ENCODE measurements around the gene CLIP4. TPM values are rescaled to one million over a fixed set of nuclear protein-coding genes. Genes with fewer than 3 reads are reported as not detected.

CLIP4 gene
- total RNA-seq, 1 donor from 2014 or later: 53.5 TPM

DNA sequence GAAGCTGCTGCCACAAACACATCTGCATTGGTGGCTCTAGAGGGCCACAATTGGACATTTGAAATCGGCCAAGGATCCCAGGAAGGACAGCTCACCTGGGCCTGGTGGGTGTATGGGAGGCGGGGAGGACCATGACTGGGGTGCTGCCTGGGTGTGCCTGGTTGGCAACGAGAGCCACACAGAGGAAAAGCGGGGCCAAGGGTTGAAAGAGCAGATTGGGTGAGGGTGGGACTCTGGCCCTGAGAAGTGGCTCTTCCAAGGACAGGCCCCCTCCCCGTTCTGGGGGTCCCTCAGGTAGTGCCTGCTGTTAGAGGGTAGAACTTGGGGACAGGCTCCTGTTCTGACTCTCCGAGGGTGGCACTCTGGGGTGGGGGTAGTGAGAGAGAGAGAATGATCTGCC lies 102.9 kb downstream of the CLIP4 start:
- H3K4me3 ChIP-seq (ENCODE audit: low read depth, low read length): no peak overlapping the region
- H3K27me3 ChIP-seq (ENCODE audit: control insufficient read depth, insufficient read depth, low read length): no peaks in the 10 kb centered on the region
- no peaks in the 10 kb centered on the region for H3K36me3 ChIP-seq (ENCODE audit: control insufficient read depth, insufficient read depth, low read length)
- DNase-seq (ENCODE audit: low read depth): no peak
- TF ChIP-seq, protein P1, sequence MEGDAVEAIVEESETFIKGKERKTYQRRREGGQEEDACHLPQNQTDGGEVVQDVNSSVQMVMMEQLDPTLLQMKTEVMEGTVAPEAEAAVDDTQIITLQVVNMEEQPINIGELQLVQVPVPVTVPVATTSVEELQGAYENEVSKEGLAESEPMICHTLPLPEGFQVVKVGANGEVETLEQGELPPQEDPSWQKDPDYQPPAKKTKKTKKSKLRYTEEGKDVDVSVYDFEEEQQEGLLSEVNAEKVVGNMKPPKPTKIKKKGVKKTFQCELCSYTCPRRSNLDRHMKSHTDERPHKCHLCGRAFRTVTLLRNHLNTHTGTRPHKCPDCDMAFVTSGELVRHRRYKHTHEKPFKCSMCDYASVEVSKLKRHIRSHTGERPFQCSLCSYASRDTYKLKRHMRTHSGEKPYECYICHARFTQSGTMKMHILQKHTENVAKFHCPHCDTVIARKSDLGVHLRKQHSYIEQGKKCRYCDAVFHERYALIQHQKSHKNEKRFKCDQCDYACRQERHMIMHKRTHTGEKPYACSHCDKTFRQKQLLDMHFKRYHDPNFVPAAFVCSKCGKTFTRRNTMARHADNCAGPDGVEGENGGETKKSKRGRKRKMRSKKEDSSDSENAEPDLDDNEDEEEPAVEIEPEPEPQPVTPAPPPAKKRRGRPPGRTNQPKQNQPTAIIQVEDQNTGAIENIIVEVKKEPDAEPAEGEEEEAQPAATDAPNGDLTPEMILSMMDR (IDR thresholded peaks at IDR 0.05; ENCODE audit: insufficient read depth, low read length, poor library complexity, severe bottlenecking): no peak

DNA sequence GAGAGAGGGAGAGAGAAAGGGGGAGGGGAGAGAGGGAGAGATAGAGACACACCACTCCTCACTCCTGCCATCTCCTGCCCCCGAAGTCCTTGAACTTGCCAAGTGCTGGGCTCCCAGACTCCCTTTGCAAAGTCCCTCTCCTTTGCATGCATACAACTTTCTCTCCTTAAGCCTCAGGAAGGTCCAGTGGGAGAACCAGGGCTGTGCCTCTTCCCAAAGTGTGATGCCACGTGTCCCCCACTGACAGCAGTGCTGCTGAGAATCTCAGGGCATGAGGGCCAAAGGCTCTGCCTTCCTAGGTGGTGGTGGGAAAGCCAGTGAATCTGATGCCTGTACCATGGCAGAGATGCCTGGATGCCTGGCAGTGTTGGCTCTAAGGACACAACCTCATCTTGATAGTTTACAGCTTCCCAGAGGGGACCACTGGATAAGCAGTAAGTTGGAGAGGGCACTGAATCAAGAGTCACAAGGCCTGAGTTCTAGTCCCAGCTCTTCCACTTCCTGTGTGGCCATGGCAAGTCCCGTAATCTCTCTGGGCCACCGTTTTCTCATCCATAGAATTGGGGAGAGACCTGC lies 103.4 kb downstream of the CLIP4 start:
- H3K36me3 ChIP-seq (ENCODE audit: control insufficient read depth, insufficient read depth, low read length): no peaks in the 10 kb centered on the region
- no peak for DNase-seq (ENCODE audit: low read depth)
- no peak overlapping the region for H3K4me3 ChIP-seq (ENCODE audit: low read depth, low read length)
- H3K27me3 ChIP-seq (ENCODE audit: control insufficient read depth, insufficient read depth, low read length): no peaks in the 10 kb centered on the region
- TF ChIP-seq, protein P1 (IDR thresholded peaks at IDR 0.05; ENCODE audit: insufficient read depth, low read length, poor library complexity, severe bottlenecking): no peak

DNA sequence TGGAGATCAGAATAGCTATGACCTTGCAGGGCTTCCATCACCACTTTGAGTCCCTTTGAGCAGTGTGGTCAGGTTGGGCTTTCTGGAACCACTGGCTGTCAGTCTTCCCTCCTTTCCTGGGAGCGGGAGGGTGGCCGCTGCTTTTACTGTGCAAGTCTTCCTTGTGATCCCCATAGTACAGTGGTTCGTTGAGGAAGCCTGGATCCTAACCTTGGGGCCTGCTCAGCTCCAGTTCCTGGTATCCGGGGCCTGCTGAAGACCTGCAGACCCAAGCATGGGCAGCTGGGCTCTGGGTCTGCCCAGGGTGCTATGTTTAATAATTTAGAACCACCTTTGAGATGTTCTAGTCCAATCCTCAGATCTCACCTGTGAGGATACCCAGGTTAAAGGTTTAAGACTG lies 104.2 kb downstream of the CLIP4 start:
- TF ChIP-seq, protein P1 (IDR thresholded peaks at IDR 0.05; ENCODE audit: insufficient read depth, low read length, poor library complexity, severe bottlenecking): no peak
- DNase-seq (ENCODE audit: low read depth): no peak
- Histone ChIP-seq H3K27me3 (ENCODE audit: control insufficient read depth, insufficient read depth, low read length) (no peaks in the 10 kb centered on the region), H3K4me3 (ENCODE audit: low read depth, low read length) (no peak overlapping the region), H3K36me3 (ENCODE audit: control insufficient read depth, insufficient read depth, low read length) (no peaks in the 10 kb centered on the region)

DNA sequence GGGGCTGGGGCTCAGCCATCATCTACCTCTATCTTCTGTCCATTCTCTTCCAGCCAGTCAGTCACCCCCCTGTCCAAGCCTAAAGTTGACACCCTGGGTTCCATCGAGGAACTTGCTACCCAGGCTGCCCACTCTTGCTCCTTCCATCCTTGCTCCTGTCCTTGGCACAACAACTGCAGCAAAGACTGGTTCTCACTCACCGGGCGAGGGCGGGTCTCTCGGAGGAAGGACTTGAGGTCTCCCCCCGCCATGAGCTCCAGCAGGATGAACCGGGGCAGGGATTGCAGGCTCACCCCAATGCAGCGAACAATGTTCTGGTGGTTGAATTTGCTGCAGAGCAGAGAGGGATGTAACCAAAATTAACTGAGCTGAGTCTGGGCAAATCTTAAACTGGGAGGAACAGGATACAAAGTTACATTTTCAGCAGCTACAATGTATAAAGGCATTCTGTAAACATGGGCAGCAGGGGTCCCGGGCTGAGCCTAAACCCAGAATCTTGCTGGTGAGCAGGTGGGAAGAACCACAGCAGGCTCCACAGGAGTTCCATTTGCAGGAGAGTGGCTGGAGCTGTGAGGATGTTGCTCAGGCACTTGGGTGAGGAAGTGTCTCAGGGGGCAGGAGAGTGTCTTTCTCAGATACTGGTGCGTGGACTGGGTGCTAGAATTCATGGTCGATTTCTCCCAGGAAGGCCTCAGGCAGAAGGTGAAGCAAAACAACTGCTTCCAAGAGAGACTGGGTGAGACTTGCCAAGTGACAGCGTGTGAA lies 105.5 kb downstream of the CLIP4 start:
- TF ChIP-seq, protein P1 (IDR thresholded peaks at IDR 0.05; ENCODE audit: insufficient read depth, low read length, poor library complexity, severe bottlenecking): no peak
- no peak for DNase-seq (ENCODE audit: low read depth)
- Histone ChIP-seq H3K27me3 (ENCODE audit: control insufficient read depth, insufficient read depth, low read length) (no peaks in the 10 kb centered on the region), H3K4me3 (ENCODE audit: low read depth, low read length) (no peak overlapping the region), H3K36me3 (ENCODE audit: control insufficient read depth, insufficient read depth, low read length) (no peaks in the 10 kb centered on the region)

DNA sequence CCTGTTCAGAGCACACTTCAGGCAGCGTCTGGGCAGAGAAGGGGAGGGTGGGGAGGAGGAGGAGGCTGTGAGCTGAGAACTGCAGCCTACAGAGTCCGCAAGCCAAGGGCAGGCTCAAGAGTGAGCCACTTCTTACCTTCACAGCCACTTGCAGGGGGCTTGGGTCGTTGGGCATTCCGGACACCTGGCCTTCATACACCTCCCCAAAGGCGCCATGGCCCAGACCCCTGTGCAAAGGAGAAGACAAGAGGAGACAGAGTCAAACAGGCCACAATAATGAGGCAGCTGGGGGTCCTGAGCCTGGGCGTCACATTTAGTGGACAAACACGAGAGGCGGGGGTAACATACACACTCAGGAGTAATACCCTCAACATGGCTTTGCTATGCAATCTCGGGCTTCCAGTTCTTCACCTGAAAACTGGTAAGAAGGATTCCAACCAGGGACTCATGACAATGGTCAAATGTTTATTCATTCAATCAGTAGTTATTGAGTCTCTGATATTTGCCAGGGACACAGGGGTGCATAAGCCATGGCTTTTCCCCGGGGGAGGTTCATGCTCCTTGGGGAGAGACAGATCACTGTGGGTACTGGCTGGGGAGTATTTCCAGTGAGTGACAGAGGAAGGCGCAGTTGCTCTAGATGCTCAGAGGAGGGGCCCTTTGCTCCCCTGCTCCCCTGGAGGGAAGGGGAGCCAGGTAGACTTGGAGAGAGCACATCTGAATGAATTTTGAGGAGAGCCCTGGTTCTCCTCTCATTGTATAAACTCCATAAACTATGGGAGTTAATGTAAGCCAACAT lies 107.4 kb downstream of the CLIP4 start:
- TF ChIP-seq, protein P1 (IDR thresholded peaks at IDR 0.05; ENCODE audit: insufficient read depth, low read length, poor library complexity, severe bottlenecking): no peak
- Histone ChIP-seq H3K27me3 (ENCODE audit: control insufficient read depth, insufficient read depth, low read length) (peaks cover 4% of the 10 kb centered on the region), H3K36me3 (ENCODE audit: control insufficient read depth, insufficient read depth, low read length) (no peaks in the 10 kb centered on the region), H3K4me3 (ENCODE audit: low read depth, low read length) (no peak overlapping the region)
- no peak for DNase-seq (ENCODE audit: low read depth)

Data from kidney epithelial cell (primary cell).